Stimulated activated CD4-positive, alpha-beta T cell treated with anti-CD3 and anti-CD28 coated beads, TNF-alpha, amount 100 ng/mL, for 24 hours (primary cell): ENCODE measurements around the gene CYYR1.
"Not testable (repeated sequence)": the region's sequence is repeated elsewhere in the genome, so short reads cannot be mapped to it uniquely, and the experiment has no call there.

Experiments
- DNase-seq, 3 experiments: peaks; one replicate each; pipeline ENCODE4 v3.0.0-alpha.2; 2020; ENCODE audit warnings: low read depth in 3 of 3

CYYR1 gene

DNA sequence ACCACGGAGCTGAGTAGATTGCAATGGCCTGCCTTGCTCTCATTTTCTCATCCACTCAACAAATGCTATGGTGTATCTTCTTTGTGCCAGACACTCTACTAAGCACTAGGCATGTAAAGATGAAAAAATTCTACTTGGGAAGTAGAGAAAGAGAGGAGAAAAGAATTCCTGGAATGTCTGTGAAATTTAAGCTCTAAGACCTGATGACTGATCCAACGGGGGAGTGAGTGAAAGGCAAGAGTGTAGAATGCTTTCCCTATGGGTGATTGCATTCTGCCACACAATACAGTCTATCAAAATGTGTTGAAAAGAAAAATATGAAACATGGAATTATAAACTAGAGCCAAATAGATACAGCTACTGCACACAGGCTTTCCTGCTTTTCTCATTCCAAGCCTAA, 82.3 kb downstream of the CYYR1 start:
- no peak for DNase-seq

- DNase-seq: no peak
Measured at GRCh38 chr21:26489781-26490180, 83.3 kb downstream of the CYYR1 start.

GRCh38 chr21:26487981-26488480, 85.1 kb downstream of the CYYR1 start:
- DNase-seq: no peak

DNA sequence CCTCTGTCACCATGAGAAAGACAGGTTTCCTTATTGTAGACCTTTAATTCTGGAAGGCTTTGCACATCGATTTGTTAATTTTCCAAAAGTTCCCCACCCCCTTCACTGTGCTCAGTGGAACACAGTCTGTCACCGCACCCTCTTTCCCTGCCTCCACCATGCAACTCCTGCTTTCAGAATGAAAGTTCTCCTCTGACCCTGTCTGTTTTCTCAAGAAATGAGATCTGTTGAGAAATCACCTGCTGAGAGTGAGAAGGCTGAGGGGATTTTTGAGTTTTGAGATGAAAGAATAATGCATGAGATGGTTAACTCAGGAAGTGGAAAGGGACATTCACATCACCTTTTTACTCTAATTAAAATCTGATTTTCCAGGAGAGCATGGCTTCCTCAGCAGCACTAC, 99.6 kb downstream of the CYYR1 start:
- no peak for DNase-seq

DNA sequence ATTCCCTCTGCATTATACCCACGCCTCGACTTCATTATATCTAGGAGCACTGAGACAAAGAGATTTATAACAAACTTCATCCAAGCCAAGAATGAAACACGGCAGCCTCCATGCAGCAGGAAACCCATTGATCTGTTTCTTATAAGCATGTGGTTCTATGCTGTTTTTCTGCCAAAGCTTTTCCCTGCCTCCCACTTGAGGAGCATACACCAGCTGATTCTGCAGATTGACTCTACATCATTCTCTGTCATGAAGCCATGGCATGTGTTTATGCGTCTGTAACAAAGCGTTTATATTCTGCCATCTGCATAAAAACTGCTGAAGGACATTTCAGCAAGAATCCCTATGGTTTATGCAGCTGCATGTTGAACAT, 102.0 kb downstream of the CYYR1 start:
- no peak for DNase-seq

DNA sequence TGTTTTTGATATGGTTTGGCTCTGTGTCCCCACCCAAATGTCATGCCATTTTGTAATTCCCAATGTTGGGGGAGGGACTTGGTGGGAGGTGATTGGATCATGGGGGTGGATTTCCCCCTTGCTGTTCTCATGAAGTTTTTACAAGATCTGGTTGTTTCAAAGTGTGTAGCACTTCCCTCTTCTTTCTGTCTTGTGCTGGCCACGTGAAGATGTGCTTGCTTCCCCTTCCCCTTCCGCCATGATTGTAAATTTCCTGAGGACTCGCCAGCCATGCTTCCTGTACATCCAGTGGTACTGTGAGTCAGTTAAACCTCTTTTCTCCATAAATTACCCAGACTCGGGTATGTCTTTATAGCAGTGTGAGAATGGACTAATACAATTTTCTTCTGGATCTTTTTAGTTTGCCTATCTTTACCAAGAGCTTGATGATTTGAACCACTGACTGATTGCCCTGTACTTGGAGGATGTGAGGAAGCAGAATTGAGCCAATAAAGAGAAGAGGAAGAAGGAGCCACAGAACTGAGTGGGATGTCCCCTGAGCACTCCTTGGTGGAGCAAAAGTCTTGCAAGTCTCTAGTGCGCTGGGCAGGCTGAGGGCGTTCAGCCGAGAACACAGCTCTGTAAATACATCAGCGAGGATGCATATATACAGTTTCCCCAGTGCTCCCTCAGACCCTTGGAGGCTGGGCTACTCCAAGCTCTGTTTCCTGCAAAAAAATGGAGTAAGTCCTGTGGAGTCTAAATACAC, 102.6 kb downstream of the CYYR1 start:
- no peak for DNase-seq

DNA sequence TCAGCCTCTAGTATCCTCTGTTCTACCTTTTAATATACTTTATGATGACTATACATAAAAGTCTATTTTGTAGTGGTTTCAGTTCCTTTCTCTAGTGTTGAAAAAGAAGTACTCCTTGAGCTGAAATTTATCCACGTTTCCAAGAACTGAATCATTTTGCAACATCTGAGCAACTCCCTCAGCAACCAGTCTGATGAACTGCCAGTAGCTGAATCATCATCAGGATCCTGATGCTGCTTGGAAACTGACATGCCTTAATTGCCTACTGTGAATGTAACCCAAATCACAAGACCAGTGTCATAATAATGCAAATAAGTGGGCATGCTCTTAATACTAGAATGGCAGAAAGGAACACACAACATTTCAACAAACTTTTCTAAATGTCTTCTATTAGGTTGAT, 103.3 kb downstream of the CYYR1 start:
- DNase-seq: no peak

GRCh38 chr21:26465916-26466315, 107.2 kb downstream of the CYYR1 start:
- DNase-seq: no peak

DNA sequence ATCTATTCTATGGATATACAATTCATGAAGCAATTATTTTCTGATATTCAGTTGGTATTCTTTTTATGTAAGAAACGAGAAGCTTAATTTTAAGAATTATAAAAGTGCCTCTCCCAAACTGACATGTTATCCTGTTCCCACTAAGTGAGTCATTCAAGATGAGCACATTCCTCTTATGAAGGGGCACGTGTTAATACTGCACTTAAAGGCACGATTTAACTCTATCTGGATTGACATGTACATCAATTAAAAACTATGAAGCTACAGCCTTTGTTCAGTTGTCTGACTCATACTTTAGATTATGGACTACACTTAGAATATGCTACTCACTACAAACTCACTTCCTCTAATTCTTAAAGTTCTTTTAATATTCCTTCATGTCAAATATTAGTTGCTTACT, 111.6 kb downstream of the CYYR1 start:
- no peak for DNase-seq

DNA sequence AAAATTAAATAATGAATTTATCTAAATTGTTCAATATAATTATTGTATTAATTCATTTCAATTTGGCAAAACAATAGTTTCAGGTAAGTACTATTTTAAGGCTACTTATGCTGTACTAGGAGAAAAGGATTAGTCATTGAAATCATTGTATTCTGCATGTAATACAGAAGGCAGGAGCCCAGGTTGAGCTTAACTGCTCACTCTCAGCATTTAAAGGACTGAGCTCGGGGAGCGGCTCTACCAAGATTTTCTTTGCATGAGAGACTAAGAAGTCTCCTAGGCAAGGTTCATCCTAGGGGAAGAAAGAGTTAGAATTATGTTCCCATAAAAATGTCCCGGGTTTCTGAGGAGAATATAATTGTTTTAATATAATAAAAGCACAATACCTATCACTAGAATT, 112.5 kb downstream of the CYYR1 start:
- DNase-seq: no peak

- DNase-seq: not testable (repeated sequence)
Measured at GRCh38 chr21:26458854-26459253, 114.2 kb downstream of the CYYR1 start.

- no peak for DNase-seq
Measured at GRCh38 chr21:26457817-26458216, 115.3 kb downstream of the CYYR1 start.

DNA sequence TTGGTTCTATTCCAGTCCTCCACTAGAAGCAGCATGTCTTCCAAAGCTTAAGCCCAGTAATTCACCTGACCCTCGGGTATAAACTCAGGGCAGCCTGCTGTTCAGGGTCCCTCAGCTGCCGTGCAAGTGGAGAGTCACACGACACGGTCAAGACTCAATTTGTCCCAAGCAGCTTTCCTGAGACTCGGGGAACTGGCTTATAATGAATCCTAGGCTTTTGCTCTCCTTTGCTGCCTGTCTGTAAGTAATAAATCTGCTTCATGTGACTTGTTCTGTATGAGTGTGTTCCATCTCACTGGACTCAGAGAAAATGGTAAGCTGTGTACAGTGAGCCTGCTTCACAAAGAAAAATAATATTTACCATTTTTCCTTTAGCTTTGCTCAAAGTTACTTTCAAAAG, 119.8 kb downstream of the CYYR1 start:
- DNase-seq: no peak

DNA sequence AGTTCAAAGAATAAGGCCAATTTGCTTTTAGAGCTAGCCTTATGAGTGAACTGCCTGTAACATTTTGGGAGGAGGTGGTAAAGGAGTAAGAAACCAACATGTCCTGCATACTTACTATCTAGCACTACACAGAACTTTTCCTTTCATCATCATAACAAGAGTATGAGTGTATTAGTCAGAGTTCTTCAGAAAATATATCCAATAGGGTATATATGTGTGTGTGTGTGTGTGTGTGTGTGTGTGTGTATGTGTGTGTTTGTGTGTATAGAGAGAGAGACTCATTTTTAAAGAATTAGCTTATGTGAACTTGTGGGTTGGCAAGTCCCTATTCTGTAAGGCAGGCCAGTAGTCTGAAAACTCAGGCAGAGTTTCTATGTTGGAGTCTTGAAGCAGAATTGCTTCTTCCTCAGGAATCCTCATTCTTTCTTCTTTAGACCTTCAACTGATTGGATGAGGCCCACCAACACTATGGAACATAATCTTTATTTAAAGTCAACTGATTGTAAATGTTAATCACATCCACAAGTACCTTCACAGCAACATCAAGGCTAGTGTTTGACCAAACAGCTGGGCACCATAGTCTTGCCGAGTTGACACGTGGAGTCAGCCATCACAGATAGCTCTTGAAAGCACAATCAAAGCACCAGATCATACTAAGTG, 121.9 kb downstream of the CYYR1 start:
- DNase-seq: no peak

DNA sequence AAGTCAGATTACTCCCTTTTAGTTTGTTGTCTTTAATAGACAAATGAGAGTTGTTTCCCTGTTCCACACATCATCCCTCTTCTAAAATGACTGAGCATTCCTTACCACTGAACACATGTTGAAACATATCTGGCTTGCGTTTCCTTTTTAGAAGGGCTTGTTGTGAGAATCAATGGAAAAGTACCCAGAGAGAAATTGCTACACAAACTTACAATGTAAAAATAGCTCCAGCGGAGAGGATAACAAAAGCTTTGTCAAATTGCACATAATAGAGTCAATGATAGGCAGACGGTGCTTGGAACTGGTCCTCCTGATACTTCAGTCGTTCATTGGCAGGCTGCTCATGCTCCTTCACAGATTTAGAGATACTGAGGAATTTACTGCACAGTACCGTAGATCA, 123.9 kb downstream of the CYYR1 start:
- no peak for DNase-seq

- DNase-seq: no peak
Measured at GRCh38 chr21:26448751-26449150, 124.3 kb downstream of the CYYR1 start.

- no peak for DNase-seq
Measured at GRCh38 chr21:26447932-26448475, 125.1 kb downstream of the CYYR1 start.

- no peak for DNase-seq
Measured at GRCh38 chr21:26445440-26445839, 127.6 kb downstream of the CYYR1 start.

DNA sequence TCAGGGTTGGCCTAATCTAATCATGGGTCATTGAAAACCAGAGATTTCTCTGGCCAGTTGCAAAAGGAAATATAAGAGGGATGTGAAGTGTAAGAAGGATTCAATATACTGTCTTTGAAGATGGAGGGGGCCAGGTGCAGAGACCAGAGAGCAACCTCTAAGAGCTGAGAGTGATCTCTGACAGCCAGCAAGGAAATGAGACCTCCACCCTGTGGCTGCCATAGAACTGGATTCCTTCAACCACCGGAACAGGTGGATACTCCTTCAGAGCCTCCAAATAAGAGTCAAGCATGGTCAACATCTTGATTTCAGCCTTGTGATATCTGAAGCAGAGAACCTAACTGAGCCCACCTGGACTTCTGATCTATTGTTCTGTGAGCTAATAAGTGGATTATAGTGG, 128.4 kb downstream of the CYYR1 start:
- no peak for DNase-seq

- DNase-seq: no peak
Measured at GRCh38 chr21:26443867-26444266, 129.2 kb downstream of the CYYR1 start.

DNA sequence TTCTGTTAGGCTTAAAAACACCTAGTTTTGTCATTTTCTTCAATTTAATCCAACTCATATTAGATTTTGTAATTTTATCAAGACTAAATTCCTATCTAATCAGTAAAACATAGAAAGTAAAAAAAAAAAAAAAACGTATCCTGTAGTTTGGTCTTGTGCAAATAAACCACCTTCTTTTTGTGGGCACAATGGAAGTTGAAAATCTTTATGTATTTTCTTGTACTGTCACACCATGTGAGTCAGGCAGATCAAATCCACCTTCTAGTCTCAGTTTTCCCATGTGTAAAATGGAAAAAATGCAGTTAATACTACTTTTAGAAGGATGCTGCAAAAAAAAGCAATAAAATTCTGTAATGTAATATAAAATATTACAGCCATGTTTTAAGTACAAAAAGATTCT, 129.8 kb downstream of the CYYR1 start:
- no peak for DNase-seq

DNA sequence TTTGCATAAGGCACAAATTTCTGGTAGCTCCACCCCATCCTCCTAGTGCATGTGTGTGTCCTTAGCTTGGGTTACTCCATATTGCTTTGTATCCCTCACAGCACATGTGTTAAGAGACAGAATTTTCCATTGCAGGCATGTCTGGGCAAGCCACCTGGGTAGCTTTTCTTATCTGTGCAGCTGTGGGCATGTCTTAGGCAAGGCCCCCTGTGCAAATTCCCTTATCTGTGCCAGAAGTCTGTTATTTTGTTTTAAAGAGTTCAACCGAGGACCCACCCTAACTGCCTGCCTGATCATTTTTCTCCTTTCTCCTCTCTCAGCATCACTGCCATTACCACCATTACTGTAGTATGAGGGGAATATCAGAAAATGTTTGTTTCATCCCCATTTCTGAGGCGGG, 131.9 kb downstream of the CYYR1 start:
- DNase-seq: no peak

DNA sequence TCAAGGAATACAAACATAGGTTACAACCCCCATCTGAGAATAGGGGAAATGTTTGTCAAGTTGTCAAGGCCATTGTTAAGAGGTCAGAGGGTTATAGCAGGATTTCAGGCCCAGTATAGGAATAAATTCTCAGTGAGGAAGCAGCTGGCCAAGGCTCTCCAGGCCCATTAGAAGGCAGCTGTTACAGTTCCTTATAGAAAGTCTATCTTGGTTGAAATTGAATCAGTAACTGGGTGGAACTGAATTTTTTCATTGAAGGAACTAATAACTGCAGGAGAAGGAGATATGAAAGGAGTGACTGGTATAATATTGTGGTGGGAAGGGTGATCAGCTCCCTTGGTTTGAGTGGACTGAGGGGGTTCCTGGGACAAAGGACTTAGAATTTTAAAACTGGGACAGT, 134.1 kb downstream of the CYYR1 start:
- no peak for DNase-seq
